H9 (cell line): ENCODE results near the gene FNIP2. TPM values are rescaled to one million over a fixed set of nuclear protein-coding genes. Genes with fewer than 3 reads are reported as not detected.

Experiments
- DNase-seq: peaks from one replicate; pipeline ENCODE4 v3.0.0-alpha.2; 2017
- H2AFZ ChIP-seq: one replicate; pipeline ENCODE4 v1.6.1; 2013; ENCODE audit warnings: mild to moderate bottlenecking, low read length, control low read depth, moderate library complexity
- H2AK5ac ChIP-seq: 2 replicates; pipeline ENCODE4 v1.6.1; 2013; ENCODE audit warnings: low read length, control low read depth, mixed read lengths; ENCODE audit not compliant: insufficient read length
- H2BK120ac ChIP-seq: one replicate; pipeline ENCODE4 v1.6.1; 2013; ENCODE audit warnings: low read depth, mild to moderate bottlenecking, low read length, control low read depth, inconsistent platforms; ENCODE audit not compliant: poor library complexity, severe bottlenecking
- H2BK12ac ChIP-seq: 2 replicates; pipeline ENCODE4 v1.6.1; 2013; ENCODE audit warnings: low read length, control low read depth, mixed read lengths, low read depth; ENCODE audit not compliant: insufficient read length
- H2BK15ac ChIP-seq: 2 replicates; pipeline ENCODE4 v1.6.1; 2013; ENCODE audit warnings: low read depth, low read length, control low read depth
- H2BK20ac ChIP-seq: one replicate; pipeline ENCODE4 v1.6.1; 2013; ENCODE audit warnings: low read depth, mild to moderate bottlenecking, low read length, control low read depth, inconsistent platforms; ENCODE audit not compliant: poor library complexity, severe bottlenecking
- H2BK5ac ChIP-seq: 2 replicates; pipeline ENCODE4 v1.6.1; 2013; ENCODE audit warnings: low read length, control low read depth, mixed read lengths; ENCODE audit not compliant: insufficient read length
- H3K14ac ChIP-seq: 2 replicates; pipeline ENCODE4 v1.6.1; 2013; ENCODE audit warnings: low read length, control low read depth; ENCODE audit not compliant: insufficient read depth
- H3K18ac ChIP-seq: 2 replicates; pipeline ENCODE4 v1.6.1; 2013; ENCODE audit warnings: low read depth, mild to moderate bottlenecking, mixed read lengths, low read length, control low read depth; ENCODE audit not compliant: insufficient read length
- H3K23ac ChIP-seq: 2 replicates; pipeline ENCODE4 v1.6.1; 2013; ENCODE audit warnings: low read length, control low read depth, mixed read lengths, low read depth; ENCODE audit not compliant: insufficient read length
- H3K23me2 ChIP-seq: 2 replicates; pipeline ENCODE4 v1.6.1; 2013; ENCODE audit warnings: low read depth, mild to moderate bottlenecking, mixed read lengths, low read length, control low read depth; ENCODE audit not compliant: insufficient read length, poor library complexity, severe bottlenecking
- H3K27ac ChIP-seq: 2 replicates; pipeline ENCODE4 v1.5.1; 2013; ENCODE audit warnings: low read length, control low read depth, mixed read lengths, low read depth; ENCODE audit not compliant: insufficient read length
- H3K27me3 ChIP-seq: 2 replicates; pipeline ENCODE4 v1.6.1; 2013; ENCODE audit warnings: low read length, control low read depth, inconsistent platforms; ENCODE audit not compliant: insufficient read depth
- H3K4ac ChIP-seq: 2 replicates; pipeline ENCODE4 v1.6.1; 2013; ENCODE audit warnings: low read depth, mild to moderate bottlenecking, control low read depth, inconsistent platforms, low read length, moderate library complexity
- H3K4me1 ChIP-seq: 2 replicates; pipeline ENCODE4 v1.6.1; 2013; ENCODE audit warnings: low read length, control low read depth, inconsistent platforms; ENCODE audit not compliant: insufficient read depth
- H3K4me2 ChIP-seq: 2 replicates; pipeline ENCODE4 v1.6.1; 2013; ENCODE audit warnings: low read length, control low read depth, mixed read lengths; ENCODE audit not compliant: insufficient read length, insufficient read depth
- H3K56ac ChIP-seq: 2 replicates; pipeline ENCODE4 v1.6.1; 2013; ENCODE audit warnings: low read depth, mild to moderate bottlenecking, mixed read lengths, low read length, control low read depth; ENCODE audit not compliant: insufficient read length
- H3K79me1 ChIP-seq: 2 replicates; pipeline ENCODE4 v1.6.1; 2013; ENCODE audit warnings: low read depth, mild to moderate bottlenecking, moderate library complexity, low read length, control low read depth, inconsistent platforms; ENCODE audit not compliant: insufficient read depth, poor library complexity, severe bottlenecking
- H3K79me2 ChIP-seq: 2 replicates; pipeline ENCODE4 v1.6.1; 2013; ENCODE audit warnings: low read length, control low read depth, inconsistent platforms; ENCODE audit not compliant: insufficient read depth
- H3K9ac ChIP-seq: 2 replicates; pipeline ENCODE4 v1.6.1; 2013; ENCODE audit warnings: low read length, control low read depth, mixed read lengths; ENCODE audit not compliant: insufficient read length; ENCODE audit errors: extremely low read depth
- H3K9me3 ChIP-seq: one replicate; pipeline ENCODE4 v1.6.1; 2013; ENCODE audit warnings: low read depth, low read length, inconsistent platforms; ENCODE audit not compliant: control insufficient read depth
- H3T11ph ChIP-seq: one replicate; pipeline ENCODE4 v1.6.1; 2013; ENCODE audit warnings: mild to moderate bottlenecking, low read length, control low read depth, inconsistent platforms
- H4K20me1 ChIP-seq: one replicate; pipeline ENCODE4 v1.6.1; 2013; ENCODE audit not compliant: control insufficient read depth, insufficient read length, insufficient read depth
- H4K5ac ChIP-seq: 2 replicates; pipeline ENCODE4 v1.6.1; 2013; ENCODE audit warnings: low read depth, mild to moderate bottlenecking, mixed read lengths, low read length, control low read depth; ENCODE audit not compliant: insufficient read length
- H4K8ac ChIP-seq: replicated peaks from 2 replicates; pipeline ENCODE4 v1.6.1; 2013; ENCODE audit warnings: low read length, control low read depth, mixed read lengths, low read depth; ENCODE audit not compliant: insufficient read length
- H4K91ac ChIP-seq: 2 replicates; pipeline ENCODE4 v1.6.1; 2013; ENCODE audit warnings: low read depth, mild to moderate bottlenecking, moderate library complexity, mixed read lengths, low read length, control low read depth; ENCODE audit not compliant: insufficient read length
- H3K27ac Mint-ChIP-seq, 3 experiments: 2 replicates in 2 of 3; 3 replicates in 1 of 3; pipeline ENCODE4 v1.8.0; 2020 to 2021; ENCODE audit warnings: mixed read lengths in 3 of 3, mild to moderate bottlenecking in 1 of 3, moderate library complexity in 1 of 3
- H3K27me3 Mint-ChIP-seq: 2 replicates; pipeline ENCODE4 v1.8.0; 2021; ENCODE audit warnings: low read depth, mild to moderate bottlenecking, moderate library complexity, mixed read lengths
- H3K36me3 Mint-ChIP-seq, 3 experiments: 2 replicates in 2 of 3; 3 replicates in 1 of 3; pipeline ENCODE4 v1.8.0; 2020 to 2021; ENCODE audit warnings: low read depth in 3 of 3, mixed read lengths in 3 of 3; ENCODE audit not compliant: insufficient read depth in 1 of 3
- H3K4me1 Mint-ChIP-seq, 2 experiments: 2 replicates each; pipeline ENCODE4 v1.8.0; 2020; ENCODE audit warnings: mixed read lengths in 2 of 2
- H3K4me3 Mint-ChIP-seq, 2 experiments: 2 replicates in 1 of 2; 3 replicates in 1 of 2; pipeline ENCODE4 v1.8.0; 2020 to 2021; ENCODE audit warnings: mild to moderate bottlenecking in 2 of 2, mixed read lengths in 2 of 2, moderate library complexity in 1 of 2
- H3K9me3 Mint-ChIP-seq, 2 experiments: 2 replicates in 1 of 2; 3 replicates in 1 of 2; pipeline ENCODE4 v1.8.0; 2020; ENCODE audit warnings: mild to moderate bottlenecking in 2 of 2, mixed read lengths in 2 of 2, moderate library complexity in 1 of 2
- WGBS: extraction: QIAGEN DNeasy Blood & Tissue Kit; methylation state at CpG from one replicate; pipeline ENCODE4 v1.1.7; 2013; ENCODE audit warnings: missing lambda C conversion rate, low lambda C conversion rate, mixed read lengths; ENCODE audit not compliant: insufficient read length; ENCODE audit errors: extremely low coverage; 5-methylcytosine and 5-hydroxymethylcytosine counted together
- total RNA-seq: library from RNA; stranded (reverse); gene quantifications from 2 replicates; pipeline ENCODE4 v1.2.1, GENCODE V29; 2021
- TF ChIP-seq, protein P1 (sequence below): fragments of 200-600 bp; sonication (generic); conservative IDR thresholded peaks from 3 replicates; pipeline ENCODE4 v1.8.0; 2021; ENCODE audit warnings: antibody characterized with exemption, mild to moderate bottlenecking

The FNIP2 gene
- total RNA-seq, 1 experiment from 2014 or later = 9.6 TPM

DNA sequence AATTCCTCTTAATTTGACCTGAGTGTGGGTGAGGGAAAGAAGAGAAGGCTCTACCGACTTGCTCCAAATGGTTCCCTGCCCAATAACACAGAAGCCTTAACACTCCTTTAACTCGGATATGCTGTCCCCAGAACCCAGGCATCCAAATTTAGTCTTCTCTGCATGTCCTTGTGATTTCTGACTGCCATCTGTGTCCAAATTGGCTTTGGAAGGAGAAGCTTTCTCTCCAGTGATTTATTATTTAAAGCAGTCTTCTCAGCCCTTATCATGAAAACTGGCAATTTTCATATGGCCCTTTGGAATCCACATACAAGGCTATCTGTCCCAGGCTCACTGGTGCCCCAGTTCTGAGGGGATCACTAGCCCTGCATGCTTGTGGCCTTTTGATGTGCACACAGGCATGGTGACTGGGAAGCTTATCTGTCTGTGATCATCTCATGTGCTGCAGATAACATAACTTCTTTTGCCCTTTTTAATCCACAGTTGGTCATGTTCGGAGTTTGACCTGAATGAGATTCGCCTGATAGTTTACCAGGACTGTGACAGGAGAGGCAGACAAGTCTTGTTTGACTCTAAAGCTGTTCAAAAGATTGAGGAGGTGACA, 56.7 kb downstream of the FNIP2 start:
- Histone ChIP-seq H3K79me2 (no peaks in the 10 kb centered on the region), H3K56ac (no peak overlapping the region), H3K27me3 (no peaks in the 10 kb centered on the region), H2BK20ac (no peak overlapping the region), H3K4me1 (no peaks in the 10 kb centered on the region), H3K23ac (no peak overlapping the region), H3T11ph (no peak overlapping the region), H3K9me3 (no peaks in the 10 kb centered on the region), H2BK15ac (no peak overlapping the region), H2AK5ac (no peak overlapping the region), H2BK12ac (no peak overlapping the region), H3K14ac (no peak overlapping the region), H3K4ac (no peak overlapping the region), H3K79me1 (no peaks in the 10 kb centered on the region), H3K23me2 (no peaks in the 10 kb centered on the region), H2BK120ac (no peak overlapping the region), H4K5ac (no peak overlapping the region), H2AFZ (no peak overlapping the region), H3K9ac (no peak overlapping the region), H3K4me2 (no peak overlapping the region), H3K27ac (no peak overlapping the region), H2BK5ac (no peak overlapping the region), H4K8ac (no peak overlapping the region), H4K91ac (no peak overlapping the region), H4K20me1 (no peaks in the 10 kb centered on the region), H3K18ac (no peak overlapping the region)
- Mint-ChIP-seq H3K9me3 (no peaks in the 10 kb centered on the region), H3K27ac (no peak overlapping the region), H3K4me3 (no peak overlapping the region), H3K27me3 (no peaks in the 10 kb centered on the region), H3K36me3 (peaks cover 2 to 8% (median 3%) of the 10 kb centered on the region in 3 experiments; a peak in 2 of 7 replicates), H3K4me1 (peaks cover 4 to 10% of the 10 kb centered on the region in 2 experiments; a peak in 3 of 4 replicates)
- TF ChIP-seq, protein P1, sequence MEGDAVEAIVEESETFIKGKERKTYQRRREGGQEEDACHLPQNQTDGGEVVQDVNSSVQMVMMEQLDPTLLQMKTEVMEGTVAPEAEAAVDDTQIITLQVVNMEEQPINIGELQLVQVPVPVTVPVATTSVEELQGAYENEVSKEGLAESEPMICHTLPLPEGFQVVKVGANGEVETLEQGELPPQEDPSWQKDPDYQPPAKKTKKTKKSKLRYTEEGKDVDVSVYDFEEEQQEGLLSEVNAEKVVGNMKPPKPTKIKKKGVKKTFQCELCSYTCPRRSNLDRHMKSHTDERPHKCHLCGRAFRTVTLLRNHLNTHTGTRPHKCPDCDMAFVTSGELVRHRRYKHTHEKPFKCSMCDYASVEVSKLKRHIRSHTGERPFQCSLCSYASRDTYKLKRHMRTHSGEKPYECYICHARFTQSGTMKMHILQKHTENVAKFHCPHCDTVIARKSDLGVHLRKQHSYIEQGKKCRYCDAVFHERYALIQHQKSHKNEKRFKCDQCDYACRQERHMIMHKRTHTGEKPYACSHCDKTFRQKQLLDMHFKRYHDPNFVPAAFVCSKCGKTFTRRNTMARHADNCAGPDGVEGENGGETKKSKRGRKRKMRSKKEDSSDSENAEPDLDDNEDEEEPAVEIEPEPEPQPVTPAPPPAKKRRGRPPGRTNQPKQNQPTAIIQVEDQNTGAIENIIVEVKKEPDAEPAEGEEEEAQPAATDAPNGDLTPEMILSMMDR = no peak
- no peak for DNase-seq
- WGBS = no CpG with 5 or more reads among the region's 4 CpGs
